Motor neuron (in vitro differentiated cells): Measurements from ENCODE around the gene WBP2. TPM values are rescaled to one million over a fixed set of nuclear protein-coding genes. Genes with fewer than 3 reads are reported as not detected.
"Not testable (repeated sequence)": the region's sequence is repeated elsewhere in the genome, so short reads cannot be mapped to it uniquely, and the experiment has no call there.

ENCODE experiments used
- ATAC-seq, 8 experiments: fragments of 200-7000 bp; cut with Tn5 transposase; replicated peaks in 6 of 8; 2 replicates each; pipeline ENCODE4 v1.8.0; 2021; ENCODE audit warnings: mild to moderate bottlenecking in 8 of 8, moderate library complexity in 8 of 8
- H3K27ac ChIP-seq, 2 donors: fragments of 250-450 bp; sonication (Bioruptor Pico); 2 replicates each; pipeline ENCODE4 v1.9.0; 2021; ENCODE audit warnings: antibody characterized with exemption in 2 of 2, mild to moderate bottlenecking in 2 of 2, moderate library complexity in 1 of 2
- H3K4me1 ChIP-seq, 2 donors: fragments of 250-450 bp; sonication (Bioruptor Pico); replicated peaks in 1 of 2; 2 replicates each; pipeline ENCODE4 v1.6.1; 2021; ENCODE audit warnings: antibody characterized with exemption in 2 of 2, mild to moderate bottlenecking in 2 of 2, moderate library complexity in 1 of 2
- H3K4me3 ChIP-seq, 5 donors: fragments of 250-450 bp; sonication (Bioruptor Pico); 2 replicates each; pipeline ENCODE4 v1.9.0; 2021; ENCODE audit warnings: antibody characterized with exemption in 5 of 5, mild to moderate bottlenecking in 5 of 5, moderate library complexity in 4 of 5
- WGBS, 10 experiments: fragments of 450-650 bp; shearing (Covaris generic); methylation state at CpG; one replicate each; pipeline ENCODE4 v1.0.0; 2022; 5-methylcytosine and 5-hydroxymethylcytosine counted together
- in situ Hi-C, 9 experiments: fragments of 400-800 bp; cut with MboI; loops; one replicate each; pipeline ENCODE4 v1.15.0; 2021; ENCODE audit warnings: low sequenced_read_pairs in 9 of 9, low pct_unique_long_range_greater_than_20kb in 2 of 9; ENCODE audit not compliant: unreplicated experiment in 9 of 9
- total RNA-seq, 8 experiments: library from RNA; unstranded; fragments of 300-600 nt; gene quantifications; 2 replicates each; pipeline versions ENCODE4 v1.2.3 to v1.2.4, GENCODE V29; 2022

Gene WBP2
- total RNA-seq, 8 experiments from 2014 or later, result 51.3 to 86.5 (median 60.1) TPM

DNA sequence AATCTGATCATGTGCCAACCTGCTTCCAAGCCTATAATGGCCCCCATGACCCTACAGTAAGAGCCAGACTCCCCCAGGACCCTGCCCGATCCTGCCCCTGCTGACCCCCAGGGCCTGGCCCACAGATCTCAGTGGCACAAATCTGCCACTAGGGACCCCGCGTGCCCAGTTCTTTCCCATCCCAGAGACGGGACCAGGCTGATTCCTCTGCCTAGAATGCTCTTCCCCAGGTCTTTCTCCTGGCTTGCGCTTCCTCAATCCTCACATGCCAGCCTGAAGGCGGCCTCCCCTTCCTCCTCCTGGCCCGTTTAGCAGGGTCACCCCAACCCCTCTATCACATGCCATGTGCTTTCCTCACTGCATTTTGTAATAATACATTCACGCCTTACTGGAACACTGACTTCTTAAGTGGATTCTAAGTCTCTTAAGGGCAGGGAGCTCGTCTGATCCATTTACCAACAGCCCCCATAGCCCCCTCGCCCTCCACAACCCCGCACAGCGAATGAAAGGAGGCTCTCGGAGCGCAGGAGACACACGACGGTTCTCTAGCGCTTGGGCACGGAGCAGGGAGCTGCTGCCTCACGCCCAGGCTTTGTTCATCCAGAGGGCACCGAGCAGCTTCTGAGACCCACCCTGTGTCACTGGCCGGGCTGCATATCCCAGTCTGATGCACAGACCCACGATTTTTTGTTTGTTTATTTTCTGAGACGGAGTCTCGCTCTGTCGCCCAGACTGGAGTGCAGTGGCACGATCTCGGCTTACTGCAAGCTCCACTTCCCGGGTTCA lies 40.4 kb upstream of the WBP2 start:
- Histone ChIP-seq H3K4me3 (peak overlapping the region; percentile 43 to 86 (median 58)), H3K27ac (peak overlapping the region; percentile 90 to 95), H3K4me1 (peaks cover 18 to 23% of the 10 kb centered on the region in 2 donors)
- 0 to 80% (median 35%) methylated on average over 1 to 6 of the region's 28 CpGs; no CpG with 5 or more reads in 4 of the 10 experiments for WGBS, 10 experiments
- peak in 3 of 8 experiments; percentile 4 to 13 (median 5) for ATAC-seq
- in situ Hi-C loops, result no loop called here

DNA sequence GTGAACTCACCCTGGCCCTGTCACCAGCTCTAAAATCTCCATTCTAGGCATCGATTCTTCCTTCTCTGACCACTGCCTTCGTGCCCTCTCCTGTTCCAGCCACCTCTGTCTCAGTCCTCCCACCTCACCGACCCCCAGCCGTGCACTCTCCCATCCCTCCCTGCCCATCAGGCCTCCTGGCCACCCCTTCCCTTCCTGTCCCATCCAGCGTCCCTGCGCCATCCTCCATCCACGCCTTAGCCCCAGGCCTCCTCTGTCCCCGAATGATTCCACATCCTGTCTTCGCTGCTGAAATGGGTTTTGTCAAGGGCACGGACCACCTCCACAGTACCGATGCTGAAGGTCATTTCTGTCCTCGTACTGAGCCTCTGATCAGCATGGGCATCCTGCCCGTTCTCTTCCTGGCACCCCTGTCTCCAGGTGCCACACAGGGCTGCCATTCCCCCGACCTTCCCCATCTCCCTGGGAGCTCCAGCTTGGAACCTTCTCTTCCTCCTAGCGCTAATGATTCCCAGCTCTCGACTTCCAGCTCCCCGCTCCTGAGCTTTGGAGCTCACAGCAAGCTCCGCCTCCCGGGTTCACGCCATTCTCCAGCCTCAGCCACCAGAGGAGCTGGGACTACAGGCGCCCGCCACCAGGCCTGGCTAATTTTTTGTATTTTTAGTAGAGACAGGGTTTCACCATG lies 39.1 kb upstream of the WBP2 start:
- Histone ChIP-seq H3K27ac (no peak overlapping the region), H3K4me3 (no peak overlapping the region), H3K4me1 (peaks cover 18 to 23% of the 10 kb centered on the region in 2 donors)
- ATAC-seq, result no peak
- in situ Hi-C loops, result no loop called here
- 20 to 95% (median 63%) methylated on average over 1 to 8 of the region's 22 CpGs; no CpG with 5 or more reads in 2 of the 10 experiments for WGBS, 10 experiments

- in situ Hi-C loops, result no loop called here
- WGBS, 10 experiments, result 68 to 100% (median 83%) methylated on average over 1 to 8 of the region's 18 CpGs; no CpG with 5 or more reads in 3 of the 10 experiments
- Histone ChIP-seq H3K4me3 (no peak overlapping the region), H3K4me1 (peaks cover 18 to 23% of the 10 kb centered on the region in 2 donors), H3K27ac (no peak overlapping the region)
- ATAC-seq, result no peak
Measured at GRCh38 chr17:75893305-75894048, 38.3 kb upstream of the WBP2 start.

DNA sequence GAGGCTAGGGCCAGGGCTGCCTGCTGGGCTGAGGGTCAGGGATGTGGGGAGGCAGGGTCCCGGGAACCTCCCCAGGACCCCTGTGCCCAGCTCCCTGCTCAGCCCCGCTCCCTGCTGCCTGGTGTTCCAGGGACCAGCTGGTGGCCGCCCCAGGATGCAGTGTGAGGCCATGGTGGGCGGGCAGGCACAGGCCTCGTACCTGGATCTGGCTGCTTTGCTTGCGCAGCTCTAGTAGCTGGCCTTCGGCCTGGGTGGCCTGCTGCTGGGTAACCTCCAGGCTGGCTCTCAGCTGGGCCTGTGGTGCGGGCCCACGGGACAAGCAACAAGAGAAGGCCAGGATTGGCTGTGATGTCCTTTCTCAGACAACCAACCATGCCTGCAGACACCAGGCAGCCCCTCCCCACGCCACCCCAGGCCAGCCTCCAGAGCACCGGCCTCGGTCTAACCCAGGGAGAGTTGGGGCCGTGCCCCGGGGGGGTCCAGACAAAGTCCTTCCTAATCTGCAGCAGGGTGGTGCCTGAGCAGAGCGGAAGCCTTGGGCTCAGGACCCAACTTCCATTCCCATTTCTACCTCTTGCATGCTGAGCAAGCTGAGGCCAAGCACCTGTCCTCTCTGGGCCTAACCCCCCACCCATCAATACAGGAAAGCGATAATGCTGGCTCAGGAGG lies 37.6 kb upstream of the WBP2 start:
- 96 to 100% (median 100%) methylated on average over 1 to 5 of the region's 16 CpGs; no CpG with 5 or more reads in 6 of the 10 experiments for WGBS, 10 experiments
- in situ Hi-C loops, result no loop called here
- no peak for ATAC-seq
- Histone ChIP-seq H3K4me3 (no peak overlapping the region), H3K27ac (no peak overlapping the region), H3K4me1 (peaks cover 18 to 23% of the 10 kb centered on the region in 2 donors)

DNA sequence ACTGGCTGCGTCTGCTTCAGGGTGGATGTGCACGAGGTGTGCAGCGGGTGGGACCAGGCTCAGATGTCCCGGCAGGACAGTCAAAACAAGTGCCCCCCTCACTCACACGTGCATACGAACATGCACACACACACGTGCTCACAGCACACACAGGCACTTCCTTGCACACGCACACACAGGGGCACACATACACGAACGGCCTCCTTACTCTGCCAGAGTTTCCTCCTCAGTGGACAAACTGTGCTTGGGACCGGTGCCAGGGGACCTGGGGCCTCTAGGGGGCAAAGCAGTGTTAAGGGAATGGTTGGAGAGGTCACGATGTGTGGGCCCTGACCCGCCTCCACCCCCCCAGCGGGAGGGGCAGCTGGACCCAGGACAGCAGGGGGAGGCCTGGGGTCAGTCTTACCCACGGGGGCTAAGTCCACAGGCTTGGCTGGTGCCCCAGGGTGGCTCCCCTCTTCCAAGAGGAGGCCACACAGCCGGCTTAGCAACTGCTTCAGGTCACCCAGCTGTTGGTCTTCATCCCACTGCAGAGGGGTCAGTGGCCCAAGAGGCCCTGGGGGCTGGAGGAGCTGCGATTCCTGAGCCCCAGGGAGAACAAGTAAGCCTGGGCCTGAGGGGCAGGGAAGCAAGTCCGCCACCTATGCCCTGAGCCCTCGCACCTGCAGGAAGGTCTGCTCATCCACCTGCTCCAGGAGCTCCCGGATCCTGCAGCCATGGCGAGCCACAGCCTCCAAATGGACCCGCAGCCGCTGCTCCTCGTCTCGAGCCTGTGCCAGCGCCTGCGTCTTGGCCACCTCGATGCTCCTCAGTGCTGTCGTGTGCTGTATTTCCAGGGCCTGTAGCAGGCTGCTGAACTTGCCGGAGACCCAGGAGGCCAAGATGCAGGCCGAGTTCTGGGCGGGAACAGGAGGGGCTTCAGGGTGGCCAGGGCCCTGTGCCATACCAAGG lies 36.7 kb upstream of the WBP2 start:
- Histone ChIP-seq H3K4me3 (no peak overlapping the region), H3K27ac (no peak overlapping the region), H3K4me1 (peaks cover 11 to 17% of the 10 kb centered on the region in 2 donors)
- no peak for ATAC-seq
- in situ Hi-C loops, result no loop called here
- 78 to 100% (median 93%) methylated on average over 1 to 5 of the region's 32 CpGs; no CpG with 5 or more reads in 5 of the 10 experiments for WGBS, 10 experiments

- 90 to 100% (median 93%) methylated on average over 4 to 9 of the region's 31 CpGs; no CpG with 5 or more reads in 6 of the 10 experiments for WGBS, 10 experiments
- H3K4me1 ChIP-seq, result peaks cover 11 to 17% of the 10 kb centered on the region in 2 donors
- in situ Hi-C loops, result no loop called here
- no peak for ATAC-seq
- H3K4me3 ChIP-seq, result no peak overlapping the region
- H3K27ac ChIP-seq, result no peak overlapping the region
Measured at GRCh38 chr17:75891022-75891604, 36.0 kb upstream of the WBP2 start.

DNA sequence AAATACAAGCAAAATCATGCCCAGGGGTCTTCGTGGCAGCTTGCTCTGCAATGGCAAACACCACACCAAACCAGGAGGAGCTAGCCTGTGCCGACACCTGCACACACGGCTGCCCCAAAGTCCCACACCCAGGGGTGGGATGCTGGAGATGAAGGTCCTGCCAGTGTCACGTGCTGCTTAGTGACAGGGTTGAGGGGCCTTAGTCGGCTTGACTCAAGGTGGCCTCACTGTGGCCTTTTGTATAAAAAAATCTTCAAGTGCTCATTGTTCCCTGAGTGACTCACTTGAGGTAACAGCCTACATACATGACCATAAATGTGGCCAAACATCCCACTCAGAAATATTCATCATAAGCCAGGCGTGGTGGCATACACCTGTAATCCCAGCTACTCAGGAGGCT lies 34.3 kb upstream of the WBP2 start:
- H3K4me3 ChIP-seq, result no peak overlapping the region
- in situ Hi-C loops, result no loop called here
- 80 to 100% (median 90%) methylated on average over 1 to 3 of the region's 6 CpGs; no CpG with 5 or more reads in 7 of the 10 experiments for WGBS, 10 experiments
- H3K4me1 ChIP-seq, result peaks cover 0 to 3% of the 10 kb centered on the region in 2 donors
- no peak overlapping the region for H3K27ac ChIP-seq
- no peak for ATAC-seq

GRCh38 chr17:75888484-75888883 lies 33.3 kb upstream of the WBP2 start:
- Histone ChIP-seq H3K27ac (no peak overlapping the region), H3K4me1 (no peaks in the 10 kb centered on the region), H3K4me3 (no peak overlapping the region)
- 60 to 98% (median 84%) methylated on average over 1 to 6 of the region's 6 CpGs; no CpG with 5 or more reads in 4 of the 10 experiments for whole genome bisulfite sequencing, 10 experiments
- no peak for ATAC-seq
- in situ Hi-C loops, result no loop called here

DNA sequence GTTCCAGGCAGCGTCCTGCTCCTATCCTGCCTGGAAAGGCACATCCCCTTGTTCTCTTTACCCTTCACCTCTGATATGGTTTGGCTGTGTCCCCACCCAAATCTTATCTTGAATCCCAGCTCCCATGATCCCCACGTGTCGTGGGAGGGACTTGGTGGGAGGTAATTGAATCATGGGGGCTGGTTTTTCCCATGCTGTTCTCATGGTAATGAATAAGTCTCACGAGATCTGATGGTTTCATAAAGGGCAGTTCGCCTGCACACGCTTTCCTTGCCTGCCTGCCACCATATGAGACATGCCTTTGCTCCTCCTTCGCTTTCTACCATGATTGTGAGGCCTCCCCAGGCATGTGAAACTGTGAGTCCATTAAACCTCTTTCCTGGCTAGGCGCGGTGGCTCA lies 30.7 kb upstream of the WBP2 start:
- H3K4me3 ChIP-seq, H3K4me1 ChIP-seq, H3K27ac ChIP-seq, in situ Hi-C loops, ATAC-seq: not testable (repeated sequence)
- WGBS, 10 experiments, result 40 to 100% (median 80%) methylated on average over 1 to 3 of the region's 9 CpGs; no CpG with 5 or more reads in 5 of the 10 experiments

DNA sequence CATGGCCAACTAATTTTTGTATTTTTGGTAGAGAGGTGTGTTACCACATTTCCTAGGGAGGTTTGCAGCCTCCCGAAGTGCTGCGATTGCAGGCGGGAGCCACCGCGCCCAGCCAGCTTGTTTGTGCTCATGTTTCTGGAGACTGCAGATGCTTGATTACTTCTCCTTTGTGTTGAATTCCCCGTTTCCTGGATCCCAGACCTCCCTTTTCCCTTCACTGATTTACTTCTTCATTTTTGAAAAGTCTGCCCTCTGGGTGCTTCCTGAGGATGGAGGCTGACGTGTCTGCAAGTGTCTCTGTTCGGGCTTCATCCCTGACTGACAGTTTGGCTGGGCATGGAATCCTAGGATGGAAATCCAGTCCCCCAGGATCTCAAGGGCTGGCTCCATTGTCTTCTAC lies 30.3 kb upstream of the WBP2 start:
- in situ Hi-C loops, result no loop called here
- 78 to 95% (median 88%) methylated on average over 1 to 8 of the region's 8 CpGs; no CpG with 5 or more reads in 5 of the 10 experiments for whole genome bisulfite sequencing, 10 experiments
- H3K4me3 ChIP-seq, result no peak overlapping the region
- H3K4me1 ChIP-seq, result no peaks in the 10 kb centered on the region
- ATAC-seq, result no peak
- H3K27ac ChIP-seq, result no peak overlapping the region

GRCh38 chr17:75881678-75882454 lies 26.7 kb upstream of the WBP2 start:
- in situ Hi-C loops, result no loop called here
- peaks cover 5 to 10% of the 10 kb centered on the region in 2 donors for H3K4me1 ChIP-seq
- no peak overlapping the region for H3K27ac ChIP-seq
- no peak for ATAC-seq
- no peak overlapping the region for H3K4me3 ChIP-seq
- 10 to 85% (median 73%) methylated on average over 3 to 7 of the region's 15 CpGs; no CpG with 5 or more reads in 3 of the 10 experiments for WGBS, 10 experiments
